A549 (cell line): ENCODE measurements around the gene KEAP1. TPM values are rescaled to one million over a fixed set of nuclear protein-coding genes. Genes with fewer than 3 reads are reported as not detected.
A peak's percentile ranks its signal among the peaks of the same experiment; 100 is the strongest.
"Not testable (repeated sequence)": the region's sequence is repeated elsewhere in the genome, so short reads cannot be mapped to it uniquely, and the experiment has no call there.

ENCODE experiments used
- ATAC-seq, 2 experiments: fragments of 200-7000 bp in 1 of 2; fragments of >200 bp in 1 of 2; cut with Nextera tagmentation in 1 of 2; cut with Tn5 transposase in 1 of 2; 3 replicates each; pipeline versions ENCODE4 v1.8.0 to v1.9.1; 2018 to 2020; ENCODE audit warnings: mild to moderate bottlenecking in 1 of 2, moderate library complexity in 1 of 2
- CTCF ChIA-PET: fragments of 300-600 bp; sonication (Branson Sonifier 250); formaldehyde crosslinking; extraction: SDS; loops from one replicate; lab custom pipeline; 2021; ENCODE audit warnings: antibody characterized with exemption, inconsistent platforms; lab: Yijun Ruan, JAX
- POLR2A ChIA-PET: fragments of 350-600 bp; formaldehyde crosslinking; extraction: SDS; loops from one replicate; lab custom pipeline; 2021; ENCODE audit warnings: antibody characterized with exemption, inconsistent platforms; lab: Yijun Ruan, JAX
- DNase-seq, 2 experiments: peaks; one replicate each; pipeline versions ENCODE4 v3.0.0 to v3.0.0-alpha.2; 2011 to 2016; ENCODE audit warnings: low read depth in 1 of 2, low spot score in 1 of 2
- FAIRE-seq: peaks from 2 replicates; lab custom pipeline; 2011; peaks lifted over from hg19 to GRCh38; lab: Jason Lieb, UNC
- H3K27ac ChIP-seq, 2 experiments: fragments of >200 bp; sonication (Bioruptor Twin); formaldehyde crosslinking; 3 replicates each; pipeline ENCODE4 v1.5.1; 2016 to 2017
- H3K4me1 ChIP-seq: fragments of >200 bp; sonication (Bioruptor Twin); formaldehyde crosslinking; 3 replicates; pipeline ENCODE4 v1.6.1; 2016
- H3K4me2 ChIP-seq: fragments of >200 bp; sonication (Bioruptor Twin); formaldehyde crosslinking; 3 replicates; pipeline ENCODE4 v1.6.1; 2016
- H3K4me3 ChIP-seq: fragments of >200 bp; sonication (Bioruptor Twin); formaldehyde crosslinking; 3 replicates; pipeline ENCODE4 v1.5.1; 2016
- H3K9me3 ChIP-seq: fragments of >200 bp; sonication (Bioruptor Twin); formaldehyde crosslinking; 3 replicates; pipeline ENCODE4 v1.6.1; 2016
- BHLHE40 ChIP-seq: IDR thresholded peaks from 2 replicates; pipeline ENCODE4 v1.6.1; 2012; ENCODE audit warnings: low read depth, low read length, inconsistent platforms
- CBX2 ChIP-seq: fragments of 200-600 bp; sonication (generic); IDR thresholded peaks from 2 replicates; pipeline ENCODE4 v1.6.1; 2016; ENCODE audit warnings: low read depth, mild to moderate bottlenecking, borderline replicate concordance
- CEBPB ChIP-seq, 2 experiments: fragments of >200 bp in 1 of 2; sonication (Bioruptor Twin) in 1 of 2; formaldehyde crosslinking in 1 of 2; IDR thresholded peaks; 2 replicates each; pipeline ENCODE4 v1.6.1; 2012 to 2016
- CHD2 ChIP-seq: fragments of 150-350 bp; IDR thresholded peaks from 2 replicates; pipeline ENCODE4 v1.6.1; 2014; ENCODE audit warnings: low read length; ENCODE audit not compliant: partially characterized antibody
- CHD4 ChIP-seq: fragments of 200-600 bp; sonication (generic); IDR thresholded peaks from 2 replicates; pipeline ENCODE4 v1.6.1; 2016; ENCODE audit warnings: antibody characterized with exemption, mild to moderate bottlenecking, borderline replicate concordance
- EHF ChIP-seq: fragments of 250-450 bp; sonication (Bioruptor Pico); IDR thresholded peaks from 2 replicates; pipeline ENCODE4 v1.5.0; 2020; ENCODE audit warnings: mild to moderate bottlenecking
- EHMT2 ChIP-seq: fragments of 200-600 bp; sonication (generic); IDR thresholded peaks from 2 replicates; pipeline ENCODE4 v1.6.1; 2016; ENCODE audit warnings: antibody characterized with exemption, low read depth, mild to moderate bottlenecking, moderate library complexity
- EP300 ChIP-seq, 2 experiments: fragments of >200 bp; sonication (Bioruptor Twin); formaldehyde crosslinking; IDR thresholded peaks; 2 replicates in 1 of 2; 3 replicates in 1 of 2; pipeline ENCODE4 v1.6.1; 2016 to 2017
- FOSL2 ChIP-seq, 2 experiments: fragments of 450-650 bp in 1 of 2; fragments of >200 bp in 1 of 2; sonication (Bioruptor Twin) in 1 of 2; formaldehyde crosslinking; IDR thresholded peaks; 2 replicates each; pipeline versions ENCODE4 v1.5.0 to v1.6.1; 2016 to 2020; ENCODE audit warnings: mild to moderate bottlenecking in 1 of 2, moderate library complexity in 1 of 2
- FOXS1 ChIP-seq: fragments of 250-450 bp; sonication (Bioruptor Pico); IDR thresholded peaks from 2 replicates; pipeline ENCODE4 v1.5.0; 2020; ENCODE audit warnings: mild to moderate bottlenecking, moderate library complexity
- HDAC2 ChIP-seq: fragments of 200-600 bp; sonication (generic); IDR thresholded peaks from 2 replicates; pipeline ENCODE4 v1.6.1; 2016
- HOXB13 ChIP-seq: fragments of 250-450 bp; sonication (Bioruptor Pico); IDR thresholded peaks from 2 replicates; pipeline ENCODE4 v1.5.0; 2020; ENCODE audit warnings: low read depth, mild to moderate bottlenecking, moderate library complexity
- JUNB ChIP-seq: fragments of >200 bp; sonication (Bioruptor Twin); formaldehyde crosslinking; IDR thresholded peaks from 2 replicates; pipeline ENCODE4 v1.6.1; 2016
- KDM1A ChIP-seq: fragments of 200-600 bp; sonication (generic); IDR thresholded peaks from 2 replicates; pipeline ENCODE4 v1.6.1; 2016; ENCODE audit warnings: low read depth, mild to moderate bottlenecking
- MAFK ChIP-seq: fragments of 450-650 bp; IDR thresholded peaks from 2 replicates; pipeline ENCODE4 v1.6.1; 2014; ENCODE audit not compliant: partially characterized antibody
- MAZ ChIP-seq: fragments of 150-350 bp; IDR thresholded peaks from 2 replicates; pipeline ENCODE4 v1.6.1; 2014; ENCODE audit warnings: antibody characterized with exemption, low read depth, low read length, borderline replicate concordance
- MYC ChIP-seq: IDR thresholded peaks from 2 replicates; pipeline ENCODE4 v1.6.1; 2012; ENCODE audit warnings: mild to moderate bottlenecking, inconsistent platforms, low read length, improper control_type of control experiment, borderline replicate concordance
- NR3C1 ChIP-seq: fragments of >200 bp; sonication (Bioruptor Twin); formaldehyde crosslinking; IDR thresholded peaks from 3 replicates; pipeline ENCODE4 v1.6.1; 2017
- POLR2A ChIP-seq: IDR thresholded peaks from 2 replicates; pipeline ENCODE4 v1.6.1; 2012; ENCODE audit warnings: mild to moderate bottlenecking, low read length
- POLR2AphosphoS2 ChIP-seq: conservative IDR thresholded peaks from 2 replicates; pipeline ENCODE4 v1.6.1; 2012; ENCODE audit warnings: low read length, improper control_type of control experiment, inconsistent platforms
- RAD21 ChIP-seq, 2 experiments: fragments of >200 bp in 1 of 2; sonication (Bioruptor Twin) in 1 of 2; formaldehyde crosslinking in 1 of 2; IDR thresholded peaks in 1 of 2; conservative IDR thresholded peaks in 1 of 2; 2 replicates in 1 of 2; 3 replicates in 1 of 2; pipeline ENCODE4 v1.6.1; 2012 to 2018; ENCODE audit warnings: inconsistent platforms in 1 of 2
- RCOR1 ChIP-seq: fragments of 150-350 bp; IDR thresholded peaks from 2 replicates; pipeline ENCODE4 v1.6.1; 2014; ENCODE audit warnings: antibody characterized with exemption, low read length, low read depth
- TP53 ChIP-seq: fragments of 250-450 bp; sonication (Bioruptor Pico); IDR thresholded peaks from 2 replicates; pipeline ENCODE4 v1.5.0; 2021; ENCODE audit warnings: mild to moderate bottlenecking, moderate library complexity
- ZFP36 ChIP-seq: fragments of 450-650 bp; IDR thresholded peaks from 2 replicates; pipeline ENCODE4 v1.6.1; 2014; ENCODE audit warnings: borderline replicate concordance; ENCODE audit not compliant: partially characterized antibody
- ZSCAN20 ChIP-seq: fragments of 250-450 bp; sonication (Bioruptor Pico); IDR thresholded peaks from 2 replicates; pipeline ENCODE4 v1.8.0; 2022; ENCODE audit warnings: mild to moderate bottlenecking, moderate library complexity
- WGBS: methylation state at CpG from one replicate; pipeline ENCODE4 v1.1.6; 2017; ENCODE audit errors: missing lambda C conversion rate; 5-methylcytosine and 5-hydroxymethylcytosine counted together
- polyA plus RNA-seq, 4 experiments: library from polyadenylated mRNA; depleted of rRNA in 3 of 4; stranded (reverse); fragments of >200 nt; fragmentation: RNase III in 1 of 4; extraction: RNeasy Plus Mini Kit Qiagen cat#74134 plus additional on column Dnase treatment in 1 of 4; gene quantifications; 2 replicates in 3 of 4; 3 replicates in 1 of 4; pipeline ENCODE4 v1.2.3, GENCODE V29; 2011 to 2017
- TF ChIP-seq, protein P1 (sequence below): fragments of >200 bp; sonication (Bioruptor Twin); formaldehyde crosslinking; IDR thresholded peaks from 3 replicates; pipeline ENCODE4 v1.6.1; 2016
- TF ChIP-seq, protein P2 (sequence below): fragments of >200 bp; sonication (Bioruptor Twin); formaldehyde crosslinking; IDR thresholded peaks from 2 replicates; pipeline ENCODE4 v1.6.1; 2016

Gene KEAP1
- polyA plus RNA-seq, 2 of the 4 experiments (the other 2 are of a cell fraction) = 49.3 to 67.7 TPM

DNA sequence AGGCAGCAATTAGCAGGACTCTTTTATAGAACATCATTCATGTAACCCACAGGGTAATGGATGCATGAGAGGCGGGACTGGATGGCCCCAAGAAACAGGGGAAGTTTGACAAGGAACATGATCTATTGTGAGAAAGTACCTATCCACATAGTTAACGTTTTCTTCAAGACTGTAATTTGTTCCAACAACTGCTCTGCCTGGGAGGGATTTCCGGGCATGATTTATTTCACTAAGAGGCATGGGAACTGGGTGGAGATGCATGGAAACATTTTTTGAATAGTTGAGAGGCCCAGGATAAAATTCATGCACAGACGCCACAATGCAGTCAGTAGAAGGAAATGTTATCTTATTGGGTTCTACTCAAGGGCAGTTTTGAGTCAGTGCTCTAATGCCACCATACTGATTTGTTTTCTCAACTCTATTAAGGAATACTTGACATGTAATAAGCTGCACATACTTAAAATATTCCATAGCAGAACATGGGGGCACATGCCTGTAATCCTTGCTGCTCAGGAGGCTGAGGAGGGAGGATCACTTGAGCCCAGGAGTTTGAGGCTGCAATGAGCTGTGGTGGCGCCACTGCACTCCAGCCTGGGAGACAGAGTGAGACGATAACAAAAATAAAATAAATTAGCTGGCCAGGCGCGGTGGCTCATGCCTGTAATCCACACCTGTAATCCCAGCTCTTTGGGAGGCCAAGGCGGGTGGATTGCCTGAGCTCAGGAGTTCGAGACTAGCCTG is 30.7 kb upstream of the KEAP1 start:
- H3K4me3 ChIP-seq = no peak overlapping the region
- WGBS = 68% methylated on average over 10 of the region's 10 CpGs
- FAIRE-seq = no peak
- H3K4me2 ChIP-seq = no peak overlapping the region
- TF ChIP-seq TP53 (CRISPR knock-in tag) (no peak), JUNB (no peak), RAD21 (conservative IDR thresholded peaks at IDR 0.05 in 1 of 2, IDR thresholded peaks at IDR 0.05 in 1 of 2) (no peak), POLR2A (no peak), HOXB13 (CRISPR knock-in tag) (no peak), MAZ (no peak), CHD4 (no peak)
- peak in 1 of 2 experiments; percentile 29 for DNase-seq
- H3K27ac ChIP-seq = no peak overlapping the region
- H3K4me1 ChIP-seq = no peaks in the 10 kb centered on the region
- POLR2A ChIA-PET = no interaction called here
- H3K9me3 ChIP-seq = no peaks in the 10 kb centered on the region
- CTCF ChIA-PET = interaction anchor here (1.2 kb wide), 1 partner anchor 23 kb away, joined by 5 read pairs; no protein-coding TSS in a partner anchor
- no peak for ATAC-seq

DNA sequence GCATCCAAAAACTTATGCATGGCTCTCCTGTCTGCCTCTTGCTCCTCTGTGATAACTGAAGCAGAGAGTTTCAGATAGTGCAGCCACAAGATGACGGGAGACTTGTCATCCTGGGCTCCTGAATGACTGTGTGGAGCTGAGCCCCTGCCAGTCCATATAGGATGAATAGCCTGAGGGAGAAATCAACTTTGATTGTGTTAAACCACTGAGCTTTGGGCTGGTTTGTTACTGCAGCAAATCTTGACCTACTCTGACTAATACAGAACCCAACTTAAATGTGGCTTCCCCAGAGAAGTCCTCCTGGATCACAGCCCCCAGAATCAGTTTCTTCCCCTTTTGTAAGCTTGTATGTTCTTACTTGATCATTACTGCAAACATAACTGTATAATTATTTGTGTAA is 29.3 kb upstream of the KEAP1 start:
- POLR2A ChIA-PET = no interaction called here
- Histone ChIP-seq H3K4me3 (no peak overlapping the region), H3K27ac (no peak overlapping the region), H3K9me3 (no peaks in the 10 kb centered on the region), H3K4me2 (no peak overlapping the region), H3K4me1 (no peaks in the 10 kb centered on the region)
- ATAC-seq (no peak), FAIRE-seq (no peak), DNase-seq (no peak)
- WGBS = no CpG with 5 or more reads among the region's 1 CpG
- CTCF ChIA-PET = interaction anchor here (0.6 to 1.5 kb wide), 3 partner anchors 13 to 58 kb away, joined by 3 to 5 read pairs (median 3); no protein-coding TSS in a partner anchor
- TF ChIP-seq BHLHE40 = no peak
- TF ChIP-seq MAFK = no peak
- TF ChIP-seq KDM1A = no peak
- no peak for TF ChIP-seq MYC
- TF ChIP-seq, protein P1, sequence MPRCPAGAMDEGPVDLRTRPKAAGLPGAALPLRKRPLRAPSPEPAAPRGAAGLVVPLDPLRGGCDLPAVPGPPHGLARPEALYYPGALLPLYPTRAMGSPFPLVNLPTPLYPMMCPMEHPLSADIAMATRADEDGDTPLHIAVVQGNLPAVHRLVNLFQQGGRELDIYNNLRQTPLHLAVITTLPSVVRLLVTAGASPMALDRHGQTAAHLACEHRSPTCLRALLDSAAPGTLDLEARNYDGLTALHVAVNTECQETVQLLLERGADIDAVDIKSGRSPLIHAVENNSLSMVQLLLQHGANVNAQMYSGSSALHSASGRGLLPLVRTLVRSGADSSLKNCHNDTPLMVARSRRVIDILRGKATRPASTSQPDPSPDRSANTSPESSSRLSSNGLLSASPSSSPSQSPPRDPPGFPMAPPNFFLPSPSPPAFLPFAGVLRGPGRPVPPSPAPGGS = no peak
- TF ChIP-seq EP300 (IDR thresholded peaks at IDR 0.05) = no peak
- TF ChIP-seq, protein P2, sequence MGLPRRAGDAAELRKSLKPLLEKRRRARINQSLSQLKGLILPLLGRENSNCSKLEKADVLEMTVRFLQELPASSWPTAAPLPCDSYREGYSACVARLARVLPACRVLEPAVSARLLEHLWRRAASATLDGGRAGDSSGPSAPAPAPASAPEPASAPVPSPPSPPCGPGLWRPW = no peak
- no peak for TF ChIP-seq CBX2
- no peak for TF ChIP-seq ZFP36
- no peak for TF ChIP-seq CEBPB (IDR thresholded peaks at IDR 0.05)
- no peak for TF ChIP-seq CHD2
- no peak for TF ChIP-seq JUNB
- TF ChIP-seq NR3C1 = no peak
- TF ChIP-seq FOXS1 (CRISPR knock-in tag) = no peak

DNA sequence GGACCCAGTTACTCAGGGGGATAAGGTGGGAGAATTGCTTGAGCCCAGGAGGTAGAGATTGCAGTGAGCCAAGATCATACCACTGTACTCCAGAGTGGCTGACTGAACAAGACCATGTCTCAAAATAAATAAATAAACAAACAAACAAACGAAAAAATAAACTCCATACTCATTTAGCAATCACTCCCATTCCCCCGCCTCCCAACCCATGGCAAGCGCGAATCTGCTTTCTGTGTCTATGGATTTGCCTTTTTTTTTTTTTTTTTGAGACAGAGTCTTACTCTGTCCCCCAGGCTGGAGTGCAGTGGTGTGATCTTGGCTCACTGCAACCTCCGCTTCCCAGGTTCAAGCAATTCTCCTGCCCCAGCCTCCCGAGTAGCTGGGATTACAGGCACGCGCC is 23.7 kb upstream of the KEAP1 start:
- DNase-seq, FAIRE-seq, H3K9me3 ChIP-seq, ATAC-seq, H3K4me1 ChIP-seq, H3K27ac ChIP-seq, POLR2A ChIA-PET, H3K4me2 ChIP-seq, H3K4me3 ChIP-seq: not testable (repeated sequence)
- 79% methylated on average over 5 of the region's 8 CpGs for WGBS
- CTCF ChIA-PET = interaction anchor here (0.6 to 1.4 kb wide), 2 partner anchors 12 to 267 kb away, joined by 3 to 4 read pairs; no protein-coding TSS in a partner anchor

DNA sequence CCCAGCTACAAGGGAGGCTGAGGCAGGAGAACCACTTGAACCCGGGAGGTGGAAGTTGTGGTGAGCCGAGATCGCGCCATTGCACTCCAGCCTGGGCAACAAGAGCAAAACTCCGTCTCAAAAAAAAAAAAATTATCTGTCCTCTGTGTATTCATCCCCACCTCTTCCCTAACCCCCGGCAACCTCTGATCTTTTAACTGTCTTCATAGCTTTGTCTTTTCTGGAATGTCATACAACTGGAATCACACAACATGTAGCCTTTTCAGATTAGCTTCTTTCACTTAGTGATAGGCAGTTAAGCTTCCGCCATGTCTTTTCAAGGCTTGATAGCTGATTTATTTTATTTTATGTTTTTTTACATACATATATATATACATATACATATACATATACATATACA is 22.5 kb upstream of the KEAP1 start:
- no peaks in the 10 kb centered on the region for H3K9me3 ChIP-seq
- ChIA-PET POLR2A (no interaction called here), CTCF (no interaction called here)
- H3K27ac ChIP-seq = no peak overlapping the region
- no peak for DNase-seq
- WGBS = 97% methylated on average over 7 of the region's 7 CpGs
- no peak for FAIRE-seq
- no peak overlapping the region for H3K4me3 ChIP-seq
- ATAC-seq = no peak
- no peaks in the 10 kb centered on the region for H3K4me1 ChIP-seq
- no peak overlapping the region for H3K4me2 ChIP-seq
- no peak for TF ChIP-seq POLR2AphosphoS2
- no peak for TF ChIP-seq HDAC2
- TF ChIP-seq BHLHE40 = no peak
- TF ChIP-seq MAFK = no peak
- TF ChIP-seq MYC = no peak
- TF ChIP-seq CHD2 = no peak
- no peak for TF ChIP-seq ZSCAN20 (CRISPR knock-in tag)
- TF ChIP-seq EHMT2 = no peak
- no peak for TF ChIP-seq EHF (CRISPR knock-in tag)
- TF ChIP-seq FOSL2 (IDR thresholded peaks at IDR 0.05) = no peak
- no peak for TF ChIP-seq FOSL2 (CRISPR knock-in tag; IDR thresholded peaks at IDR 0.05)
- no peak for TF ChIP-seq RCOR1
